ENCODE measurements around the gene DOK6. TPM values are rescaled to one million over a fixed set of nuclear protein-coding genes. Genes with fewer than 3 reads are reported as not detected.

The DOK6 gene
- total and polyA plus RNA-seq, 2 donors (not counting 3 experiments of a cell fraction or from before 2014, with no cell fraction given) = under 0.01 TPM; not detected in 1

DNA sequence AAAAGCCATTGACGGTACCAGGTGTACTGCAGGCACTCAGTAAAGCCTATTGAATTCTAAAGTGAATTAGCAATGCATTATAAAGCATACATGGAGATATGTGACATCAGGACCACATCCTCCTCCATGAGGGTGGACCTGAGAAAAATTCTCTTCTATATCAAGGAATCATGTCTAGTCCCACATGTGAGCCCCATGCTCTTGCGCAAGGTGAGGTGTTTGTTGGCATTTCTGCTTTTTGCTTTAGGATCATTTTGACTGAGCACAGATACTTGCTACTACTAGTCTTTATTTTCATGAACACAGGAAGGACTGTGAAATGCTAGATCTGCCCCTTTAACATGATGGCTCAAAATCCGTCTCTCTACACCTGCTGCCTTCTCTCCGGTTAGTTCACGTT lies 363.1 kb downstream of the DOK6 start:
- Histone ChIP-seq H3K27me3 (ENCODE audit: control insufficient read depth in 2 of 2, insufficient read depth in 2 of 2, low read length in 2 of 2) (no peaks in the 10 kb centered on the region), H2AFZ (ENCODE audit: low read depth, low read length) (no peak overlapping the region), H3K9me3 (replicated peaks; ENCODE audit: control insufficient read depth, insufficient read depth, low read length) (no peaks in the 10 kb centered on the region), H3K4me2 (ENCODE audit: insufficient read depth, low read length) (no peak overlapping the region), H3K9me1 (replicated peaks; ENCODE audit: control insufficient read depth, extremely low read depth, insufficient read depth, low read length) (no peaks in the 10 kb centered on the region), H3K4me1 (ENCODE audit: control insufficient read depth, extremely low read depth, insufficient read depth, low read length) (no peaks in the 10 kb centered on the region), H3K27ac (ENCODE audit: insufficient read depth, low read depth, low read length) (no peak overlapping the region), H3K9ac (replicated peaks; ENCODE audit: extremely low read depth, insufficient read depth, low read length) (no peak overlapping the region), H3K4me3 (replicated peaks in 1 of 3; ENCODE audit: insufficient read depth in 1 of 3, low read depth in 1 of 3, low read length in 3 of 3) (no peak overlapping the region), H4K20me1 (replicated peaks; ENCODE audit: control insufficient read depth, extremely low read depth, insufficient read depth, low read length) (no peaks in the 10 kb centered on the region), H3K36me3 (ENCODE audit: control insufficient read depth in 2 of 2, extremely low read depth in 1 of 2, insufficient read depth in 2 of 2, low read length in 2 of 2) (no peaks in the 10 kb centered on the region), H3K79me2 (ENCODE audit: control insufficient read depth, insufficient read depth, low read length) (no peaks in the 10 kb centered on the region)
- BruUV-seq (replicated peaks) = no TSS peak
- ChIA-PET POLR2A (no interaction called here), CTCF (no interaction called here)
- dilution Hi-C loops (cut with MboI; ENCODE audit: extremely low pct_ligation_motif_present, low sequenced_read_pairs) = no loop called here
- DNase-seq (ENCODE audit: low read depth, low spot score) (no peak), FAIRE-seq (no peak)
- intact Hi-C loops (cut with micrococcal nuclease) = no loop called here
- TF ChIP-seq GATA2 (IDR thresholded peaks at IDR 0.05; ENCODE audit: insufficient read depth, insufficient read length, low read depth, low read length) (no peak), EZH2 (IDR thresholded peaks at IDR 0.05; ENCODE audit: borderline replicate concordance, low read depth, low read length, severe bottlenecking) (no peak), FOS (IDR thresholded peaks at IDR 0.05; ENCODE audit: borderline replicate concordance, insufficient read depth, low read length) (no peak), POLR2AphosphoS5 (IDR thresholded peaks at IDR 0.05; ENCODE audit: insufficient read depth, low read depth, low read length) (no peak), POLR2A (IDR thresholded peaks at IDR 0.05; ENCODE audit: low read depth, low read length) (no peak)

DNA sequence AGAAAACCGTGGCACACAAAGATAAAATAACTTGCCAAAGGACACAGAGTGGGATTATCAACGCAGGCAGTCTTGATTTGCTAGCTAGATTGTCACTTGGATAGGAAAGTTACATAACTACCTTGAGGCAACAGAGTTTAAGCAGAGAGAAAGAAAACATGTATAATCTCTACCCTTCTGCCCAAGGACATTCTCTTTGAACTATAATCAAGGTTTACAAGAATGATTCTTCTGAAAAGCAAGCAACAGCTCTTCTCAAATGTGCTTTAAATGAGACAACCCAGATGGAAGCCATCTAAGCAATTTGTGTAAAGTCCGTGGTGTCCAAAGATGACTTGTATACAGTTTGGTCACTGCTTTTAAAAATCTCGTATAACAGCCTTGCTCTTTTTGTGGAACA lies 369.6 kb downstream of the DOK6 start:
- CTCF ChIA-PET = no interaction called here
- no peaks in the 10 kb centered on the region for H3K9me1 ChIP-seq (replicated peaks; ENCODE audit: control insufficient read depth, extremely low read depth, insufficient read depth, low read length)

More for the DNA sequence above, 369.6 kb downstream of the DOK6 start:
- H3K27ac ChIP-seq (ENCODE audit: insufficient read depth, low read depth, low read length) = no peak overlapping the region
- H3K79me2 ChIP-seq (ENCODE audit: control insufficient read depth, insufficient read depth, low read length) = no peaks in the 10 kb centered on the region
- intact Hi-C loops (cut with micrococcal nuclease) (no loop called here), dilution Hi-C loops (cut with MboI; ENCODE audit: extremely low pct_ligation_motif_present, low sequenced_read_pairs) (no loop called here)
- H3K9ac ChIP-seq (replicated peaks; ENCODE audit: extremely low read depth, insufficient read depth, low read length) = no peak overlapping the region
- H3K27me3 ChIP-seq (ENCODE audit: control insufficient read depth in 2 of 2, insufficient read depth in 2 of 2, low read length in 2 of 2) = no peaks in the 10 kb centered on the region
- H2AFZ ChIP-seq (ENCODE audit: low read depth, low read length) = no peak overlapping the region
- H4K20me1 ChIP-seq (replicated peaks; ENCODE audit: control insufficient read depth, extremely low read depth, insufficient read depth, low read length) = no peaks in the 10 kb centered on the region
- DNase-seq (ENCODE audit: low read depth, low spot score) (no peak), FAIRE-seq (no peak)
- BruUV-seq (replicated peaks) = no TSS peak
- no peak for TF ChIP-seq EZH2 (IDR thresholded peaks at IDR 0.05; ENCODE audit: borderline replicate concordance, low read depth, low read length, severe bottlenecking)
- TF ChIP-seq MYC (IDR thresholded peaks at IDR 0.05; ENCODE audit: low read depth, low read length) = no peak
- TF ChIP-seq FOS (IDR thresholded peaks at IDR 0.05; ENCODE audit: borderline replicate concordance, insufficient read depth, low read length) = no peak
- no peak overlapping the region for H3K4me2 ChIP-seq (ENCODE audit: insufficient read depth, low read length)
- H3K9me3 ChIP-seq (replicated peaks; ENCODE audit: control insufficient read depth, insufficient read depth, low read length) = no peaks in the 10 kb centered on the region
- H3K36me3 ChIP-seq (ENCODE audit: control insufficient read depth in 2 of 2, extremely low read depth in 1 of 2, insufficient read depth in 2 of 2, low read length in 2 of 2) = no peaks in the 10 kb centered on the region
- POLR2A ChIA-PET = no interaction called here
- H3K4me1 ChIP-seq (ENCODE audit: control insufficient read depth, extremely low read depth, insufficient read depth, low read length) = no peaks in the 10 kb centered on the region
- H3K4me3 ChIP-seq (replicated peaks in 1 of 3; ENCODE audit: insufficient read depth in 1 of 3, low read depth in 1 of 3, low read length in 3 of 3) = no peak overlapping the region

All from endothelial cell of umbilical vein (primary cell).